SKM-1 treated with dmso at 0.1 percent for 144 hours (cell line): ENCODE measurements around the gene MYO1C.
"Not testable (repeated sequence)": the region's sequence is repeated elsewhere in the genome, so short reads cannot be mapped to it uniquely, and the experiment has no call there.

Source experiments
- DNase-seq: peaks from one replicate; lab custom pipeline; 2025; ENCODE audit not compliant: unreplicated experiment; lab: John Stamatoyannopoulos, UW

Gene MYO1C

GRCh38 chr17:1467898-1468492 is 24.5 kb downstream of the MYO1C start:
- DNase-seq: no peak

- no peak for DNase-seq
Observed at GRCh38 chr17:1467258-1467657, 25.2 kb downstream of the MYO1C start.

GRCh38 chr17:1464186-1464585 is 28.3 kb downstream of the MYO1C start:
- no peak for DNase-seq

DNA sequence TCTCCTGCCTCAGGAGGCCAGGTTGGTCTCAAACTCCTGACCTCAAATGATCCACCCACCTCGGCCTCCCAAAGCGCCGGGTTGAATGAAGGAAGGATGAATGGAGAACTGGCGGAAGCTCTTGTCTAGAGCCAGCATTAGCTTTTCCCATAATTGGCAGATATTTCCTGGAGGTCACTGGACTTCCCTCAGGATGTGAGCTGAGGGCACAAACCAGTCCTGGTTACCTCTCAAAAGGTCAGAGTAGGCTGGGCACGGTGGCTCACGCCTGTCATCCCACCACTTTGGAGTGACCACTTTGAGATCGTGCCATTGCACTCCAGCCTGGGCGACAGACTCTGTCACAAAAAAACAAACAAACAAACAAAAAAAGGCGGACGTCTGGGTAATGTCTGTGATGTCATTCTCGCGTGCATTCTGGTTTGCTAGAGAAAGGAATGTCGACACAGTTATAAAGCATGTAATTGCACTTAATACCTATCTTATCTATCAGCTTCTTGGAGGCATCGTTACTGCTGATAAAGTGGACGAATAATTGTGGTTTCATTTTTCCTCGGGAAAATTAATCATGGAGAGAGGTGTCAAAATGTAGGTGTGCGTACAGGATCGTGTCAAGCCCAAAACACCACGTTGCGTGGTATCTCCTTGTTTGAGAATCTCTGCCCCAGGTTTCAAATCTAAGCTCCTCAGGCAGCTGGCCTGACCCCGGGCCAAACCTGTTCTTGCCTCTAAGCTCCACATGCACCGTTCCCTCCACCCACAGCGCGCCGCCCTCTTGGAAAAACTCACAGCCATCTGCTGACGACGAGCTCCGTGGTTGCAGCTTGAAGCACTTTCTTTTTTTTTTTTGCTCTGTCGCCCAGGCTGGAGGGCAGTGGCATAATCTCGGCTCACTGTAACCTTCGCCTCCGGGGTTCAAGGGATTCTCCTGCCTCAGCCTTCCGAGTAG is 30.0 kb downstream of the MYO1C start:
- no peak for DNase-seq

- no peak for DNase-seq
Observed at GRCh38 chr17:1461198-1461944, 31.1 kb downstream of the MYO1C start.

- DNase-seq: no peak
Observed at GRCh38 chr17:1460233-1460632, 32.3 kb downstream of the MYO1C start.

DNA sequence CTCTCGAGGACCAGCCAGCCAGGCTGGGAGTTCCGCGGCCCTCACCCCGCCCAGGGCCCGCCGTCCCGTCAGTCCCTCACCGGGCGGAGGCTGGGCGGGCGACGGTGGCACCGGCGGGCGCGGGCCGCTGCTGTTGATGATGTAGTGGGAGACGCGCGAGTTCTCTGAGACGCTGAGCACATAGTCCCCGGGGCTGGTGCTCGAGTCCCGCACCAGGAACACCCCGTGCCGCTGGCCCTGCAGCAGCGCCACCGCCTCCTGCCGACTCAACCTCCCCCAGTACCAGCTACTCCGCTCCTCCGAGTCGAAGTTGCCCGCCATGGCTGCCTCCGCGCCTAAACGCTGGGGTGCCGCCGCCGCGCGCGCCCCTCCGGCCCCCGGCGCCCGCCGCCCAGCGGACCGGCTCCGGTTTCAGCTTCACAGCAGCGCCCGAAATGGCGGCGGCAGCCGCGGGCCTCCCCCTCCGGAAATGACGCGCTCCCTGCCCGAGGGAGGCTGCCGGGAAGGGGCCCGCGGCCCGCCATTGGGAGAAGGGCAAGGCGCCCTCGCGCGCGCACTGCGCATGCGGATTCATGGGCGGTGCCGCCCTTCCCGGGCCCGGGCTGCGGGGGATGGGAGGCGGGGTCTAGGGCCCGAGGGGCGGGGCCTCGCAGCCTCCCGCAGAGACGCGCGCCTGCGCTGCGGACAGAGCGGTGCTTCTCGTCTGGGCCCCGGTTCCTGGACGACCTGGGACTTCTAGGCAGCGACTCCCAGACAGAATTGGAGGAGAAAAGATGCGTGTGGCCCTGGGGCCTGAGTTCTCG is 36.5 kb downstream of the MYO1C start, which contains the start of gene CRK:
TSS of gene CRK (minus strand) at position 436 of the 803 bp plus-strand sequence. CDS start at position 321, 115 bp downstream.
- DNase-seq: peak; percentile 78

- no peak for DNase-seq
Observed at GRCh38 chr17:1455291-1455796, 37.1 kb downstream of the MYO1C start.

DNA sequence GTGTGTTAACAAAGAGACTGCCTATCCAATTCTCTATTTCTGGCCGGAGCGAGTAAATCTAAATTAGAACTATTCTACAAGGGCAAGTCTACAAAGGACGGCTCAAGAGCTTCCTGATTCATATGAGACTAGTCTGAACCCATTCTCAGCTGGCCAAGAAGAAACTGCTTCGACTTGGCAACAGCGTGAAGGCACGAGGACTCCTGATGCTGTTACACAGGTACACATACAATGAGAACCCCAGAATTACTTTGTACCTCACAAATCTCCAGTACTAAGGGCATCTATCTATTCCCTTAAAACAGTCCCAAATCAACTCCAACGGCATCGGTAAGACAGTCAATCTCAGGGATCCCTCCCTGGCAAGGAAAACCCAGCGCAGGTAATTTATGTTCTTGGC is 37.9 kb downstream of the MYO1C start:
- no peak for DNase-seq

- DNase-seq: not testable (repeated sequence)
Observed at GRCh38 chr17:1453694-1454093, 38.8 kb downstream of the MYO1C start.

GRCh38 chr17:1452836-1453235 is 39.6 kb downstream of the MYO1C start:
- DNase-seq: no peak

GRCh38 chr17:1450261-1450660 is 42.2 kb downstream of the MYO1C start:
- DNase-seq: not testable (repeated sequence)

- no peak for DNase-seq
Observed at GRCh38 chr17:1449412-1449967, 43.0 kb downstream of the MYO1C start.

DNA sequence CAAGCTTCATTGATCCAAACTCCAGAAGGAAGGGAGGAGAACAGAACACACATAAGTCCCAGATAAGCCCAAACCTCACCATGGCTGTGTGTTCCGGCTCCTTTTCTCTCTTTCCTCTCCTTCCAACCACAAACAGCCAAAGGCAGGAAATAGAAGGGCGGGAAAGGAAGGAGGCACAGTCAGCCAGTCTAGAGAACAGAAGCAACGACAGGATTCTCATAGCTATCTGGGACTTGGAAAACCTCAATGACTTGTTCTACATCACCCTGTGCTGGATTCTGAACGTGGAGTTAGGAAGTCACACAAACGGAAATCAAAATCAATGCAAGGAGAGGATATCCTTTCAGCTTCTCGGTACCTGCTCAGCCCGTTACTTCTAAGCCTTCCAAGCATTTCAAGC is 45.4 kb downstream of the MYO1C start:
- DNase-seq: no peak

GRCh38 chr17:1446201-1446600 is 46.3 kb downstream of the MYO1C start:
- no peak for DNase-seq

- not testable (repeated sequence) for DNase-seq
Observed at GRCh38 chr17:1445695-1446094, 46.8 kb downstream of the MYO1C start.

- not testable (repeated sequence) for DNase-seq
Observed at GRCh38 chr17:1442721-1443120, 49.8 kb downstream of the MYO1C start.

DNA sequence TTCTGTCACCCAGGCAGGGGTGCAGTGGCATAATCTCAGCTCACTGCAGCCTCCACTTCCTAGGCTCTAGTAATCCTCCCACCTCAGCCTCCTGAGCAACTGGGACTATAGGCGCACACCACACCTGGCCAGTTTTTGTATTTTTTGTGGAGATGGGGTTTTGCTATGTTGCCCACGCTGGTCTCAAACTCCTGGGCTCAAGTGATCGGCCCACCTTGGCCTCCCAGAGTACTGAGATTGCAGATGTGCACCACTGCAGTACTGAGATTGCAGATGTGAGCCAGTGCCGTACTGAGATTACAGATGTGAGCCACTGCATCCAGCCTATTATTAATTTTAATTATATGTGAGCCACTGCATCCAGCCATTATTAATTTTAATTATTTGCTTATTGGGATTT is 50.3 kb downstream of the MYO1C start:
- no peak for DNase-seq

DNA sequence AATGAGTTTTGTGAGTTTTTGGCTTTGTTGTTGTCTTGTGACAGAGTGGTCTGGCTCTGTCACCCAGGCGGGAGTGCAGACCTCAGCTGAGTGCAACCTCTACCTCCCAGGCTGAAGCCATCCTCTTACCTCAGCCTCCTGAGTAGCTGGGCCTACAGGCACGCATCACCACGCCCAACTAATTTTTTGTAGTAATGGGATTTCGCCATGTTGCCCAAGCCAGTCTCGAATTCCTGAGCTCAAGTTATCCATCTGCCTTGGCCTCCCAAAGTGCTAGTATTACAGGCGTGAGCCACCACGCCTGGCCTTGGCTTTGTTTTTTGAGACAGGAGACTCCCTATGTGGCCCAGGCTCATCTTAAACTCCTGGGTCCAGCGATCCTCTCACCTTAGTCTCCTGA is 51.6 kb downstream of the MYO1C start:
- DNase-seq: no peak

GRCh38 chr17:1438593-1439083 is 53.8 kb downstream of the MYO1C start:
- no peak for DNase-seq
